DMS53 treated with DMSO at 0.1 percent for 48 hours (cell line): ENCODE results near the gene XRRA1.
A peak's percentile ranks its signal among the peaks of the same experiment; 100 is the strongest.
"Not testable (repeated sequence)": the region's sequence is repeated elsewhere in the genome, so short reads cannot be mapped to it uniquely, and the experiment has no call there.

Experiments
- DNase-seq: peaks from one replicate; lab custom pipeline; 2025; ENCODE audit not compliant: unreplicated experiment; lab: John Stamatoyannopoulos, UW

XRRA1 gene, protein sequence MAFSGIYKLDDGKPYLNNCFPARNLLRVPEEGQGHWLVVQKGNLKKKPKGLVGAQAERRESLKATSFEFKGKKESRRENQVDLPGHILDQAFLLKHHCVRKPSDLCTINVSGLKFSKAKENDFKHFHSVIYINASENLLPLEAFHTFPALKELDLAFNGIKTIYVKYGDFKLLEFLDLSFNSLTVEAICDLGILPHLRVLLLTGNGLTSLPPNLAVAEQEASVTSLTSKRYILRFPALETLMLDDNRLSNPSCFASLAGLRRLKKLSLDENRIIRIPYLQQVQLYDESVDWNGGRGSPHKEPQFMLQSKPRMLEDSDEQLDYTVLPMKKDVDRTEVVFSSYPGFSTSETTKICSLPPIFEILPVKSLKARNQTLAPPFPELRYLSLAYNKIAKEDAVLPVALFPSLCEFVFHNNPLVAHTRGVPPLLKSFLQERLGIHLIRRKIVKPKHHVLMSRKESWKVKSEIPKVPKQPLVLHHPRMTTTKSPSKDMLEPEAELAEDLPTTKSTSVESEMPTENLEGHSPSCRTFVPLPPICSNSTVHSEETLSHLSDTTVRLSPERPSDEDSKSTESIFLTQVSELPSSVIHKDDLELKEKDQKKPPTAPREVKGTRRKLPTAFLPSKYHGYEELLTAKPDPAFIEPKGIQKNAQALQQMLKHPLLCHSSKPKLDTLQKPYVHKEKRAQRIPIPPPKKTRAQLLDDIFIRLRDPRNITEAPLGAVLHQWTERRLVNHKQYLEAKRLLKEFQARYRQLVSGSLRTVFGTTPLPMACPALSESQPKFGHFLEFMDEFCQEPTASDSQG

DNA sequence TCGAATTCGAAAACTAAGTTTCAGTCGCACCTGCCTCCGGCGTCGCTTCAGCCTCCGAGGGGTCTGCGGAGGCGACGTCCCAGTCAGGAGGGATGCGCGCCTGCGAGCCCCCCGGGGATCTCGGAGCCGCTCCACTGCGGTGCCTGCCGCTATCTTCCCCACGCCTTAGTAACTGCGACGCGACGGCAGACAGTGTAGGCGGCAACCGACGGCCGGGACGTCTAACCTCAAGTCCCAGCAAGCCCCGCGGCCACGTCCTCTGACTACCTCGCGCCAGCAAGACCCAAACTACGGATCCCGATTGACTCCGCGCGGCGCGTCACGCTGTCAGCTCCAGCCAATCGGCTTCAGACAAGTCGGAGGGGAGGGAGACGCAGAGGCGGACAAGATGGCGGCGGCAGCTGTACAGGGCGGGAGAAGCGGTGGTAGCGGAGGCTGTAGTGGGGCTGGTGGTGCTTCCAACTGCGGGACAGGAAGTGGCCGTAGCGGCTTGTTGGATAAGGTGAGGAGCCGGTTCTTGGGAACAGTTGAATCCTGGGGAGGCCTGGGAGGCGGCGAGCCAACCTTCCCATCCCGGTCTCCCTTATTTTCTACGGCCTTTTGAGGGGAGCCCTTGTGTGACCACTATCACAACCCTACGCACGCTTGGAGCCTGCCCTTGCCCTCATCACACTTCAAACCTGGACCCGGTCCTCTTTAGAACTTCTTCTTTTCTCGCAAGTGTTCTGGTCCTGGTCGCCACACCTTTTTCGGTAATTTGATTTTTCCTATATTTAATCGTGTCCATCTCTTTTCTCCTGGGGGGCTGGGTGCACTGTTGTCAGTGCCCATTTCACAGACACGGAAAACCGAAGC lies at the start of gene XRRA1, which contains the start of gene SPCS2:
Gene XRRA1 (minus strand): TSS at position 194 of the 855 bp plus-strand sequence. CDS start 8,213 bp downstream, outside the sequence.
Gene SPCS2 (plus strand): TSS at position 369 of the 855 bp plus-strand sequence. CDS start 20 bp downstream, at position 389.
- DNase-seq, result peak; percentile 100

DNA sequence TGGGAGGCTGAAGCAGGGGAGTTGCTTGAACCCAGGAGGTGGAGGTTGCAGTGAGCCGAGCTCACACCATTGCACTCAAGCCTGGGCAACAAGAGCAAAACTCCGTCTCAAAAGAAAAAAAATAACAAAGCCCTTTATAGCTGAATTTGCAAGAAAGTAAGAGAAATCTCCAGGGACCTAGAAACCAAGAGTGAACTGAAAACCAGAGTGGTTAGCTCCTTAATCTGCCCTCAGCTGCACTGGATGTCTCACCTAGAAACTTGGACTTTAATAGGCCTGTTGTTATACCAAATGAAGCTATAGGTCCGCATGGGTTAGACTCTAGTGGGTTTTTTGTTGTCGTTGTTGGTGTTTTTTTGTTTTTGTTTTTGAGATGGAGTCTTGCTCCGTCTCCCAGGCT lies 44.0 kb upstream of the XRRA1 start:
- no peak for DNase-seq

DNA sequence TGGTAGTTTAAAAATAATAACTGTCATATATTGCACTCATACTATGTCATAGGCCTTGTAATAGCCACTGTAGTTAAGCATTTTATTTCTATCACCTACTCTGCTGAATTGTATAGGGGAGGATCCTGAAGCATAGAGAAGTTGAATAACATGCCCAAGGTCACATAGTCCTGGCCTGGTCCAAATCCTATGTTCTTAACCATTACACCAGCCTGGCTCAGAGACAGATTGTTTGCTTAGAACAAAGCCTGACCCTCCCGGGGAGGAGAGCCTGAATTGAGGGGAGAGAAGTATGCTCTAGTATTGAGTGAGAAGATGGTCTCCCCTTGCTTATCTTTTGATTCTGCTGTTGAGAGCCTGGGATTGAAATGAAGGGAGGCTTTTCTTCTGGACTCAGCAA lies 42.0 kb upstream of the XRRA1 start:
- no peak for DNase-seq

DNA sequence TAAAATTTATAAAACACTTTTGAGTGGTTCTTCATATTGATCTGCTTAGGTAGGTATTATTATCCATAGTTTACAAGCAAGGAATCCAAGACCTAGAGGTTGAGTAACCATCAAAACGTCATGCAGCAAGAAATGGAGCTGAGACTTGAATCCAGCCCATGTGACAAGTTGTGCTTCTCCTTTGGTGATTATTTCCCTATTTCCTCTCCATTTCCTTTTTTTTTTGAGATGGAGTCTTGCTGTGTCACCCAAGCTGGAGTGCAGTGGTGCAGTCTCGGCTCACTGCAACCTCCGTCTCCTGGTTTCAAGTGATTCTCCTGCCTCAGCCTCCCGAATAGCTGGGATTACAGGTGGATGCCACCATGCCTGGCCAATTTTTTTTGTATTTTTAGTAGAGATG lies 41.3 kb upstream of the XRRA1 start:
- DNase-seq, result not testable (repeated sequence)

DNA sequence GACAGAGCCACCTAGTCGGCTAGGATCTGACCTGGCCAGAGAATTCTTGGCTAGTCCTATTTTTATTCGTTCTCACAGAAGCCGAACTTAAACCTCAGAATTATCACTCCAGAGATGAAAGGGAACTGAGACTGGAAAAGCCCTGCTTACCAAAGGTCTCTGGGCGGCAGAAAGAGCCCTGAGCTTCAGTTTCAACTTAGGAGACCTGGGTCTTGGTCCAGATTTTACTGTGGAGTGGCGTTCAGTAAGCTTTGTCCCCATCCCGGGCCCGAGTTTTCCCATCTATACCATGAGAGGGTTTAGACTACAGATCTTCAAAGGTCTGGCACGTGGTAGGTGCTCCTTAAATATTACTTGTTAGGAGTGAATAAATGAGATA lies 40.4 kb upstream of the XRRA1 start:
- DNase-seq, result no peak

DNA sequence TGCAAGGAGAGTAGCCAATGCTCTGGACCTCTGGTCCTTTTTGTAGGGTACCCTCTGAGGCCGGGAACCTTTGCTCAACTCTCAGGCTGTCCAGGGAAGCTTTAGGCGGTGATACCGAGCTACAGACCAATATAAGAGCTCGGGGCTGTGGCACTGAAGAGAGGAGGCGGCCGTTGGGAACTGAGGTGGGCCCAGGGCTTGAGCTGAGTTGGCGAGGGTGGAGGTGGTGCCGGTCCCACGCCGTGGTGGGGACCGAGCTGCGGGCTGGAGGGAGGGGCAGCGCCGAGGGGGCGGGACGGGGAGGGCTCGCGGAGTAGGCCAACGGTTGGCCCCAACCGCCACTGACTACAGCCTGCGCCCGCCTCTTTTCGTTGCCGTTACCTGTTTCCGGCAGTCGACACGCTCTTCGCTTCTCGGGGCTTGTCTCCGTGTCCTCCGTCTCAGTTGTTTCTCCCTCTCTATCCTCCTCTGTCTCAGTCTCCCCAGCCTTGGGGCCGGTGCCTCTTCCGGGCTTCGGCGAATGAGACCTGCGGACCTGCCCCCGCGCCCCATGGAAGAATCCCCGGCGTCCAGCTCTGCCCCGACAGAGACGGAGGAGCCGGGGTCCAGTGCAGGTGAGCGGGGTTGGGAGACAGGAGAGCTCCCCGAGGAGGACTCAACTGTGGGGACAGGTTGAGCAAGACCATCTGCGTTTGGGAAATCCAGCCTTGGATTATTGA lies 39.8 kb upstream of the XRRA1 start, which contains the start of gene NEU3:
Gene NEU3 (plus strand): TSS at position 393 of the 719 bp plus-strand sequence. CDS start 128 bp downstream, at position 521.
- DNase-seq, result peak; percentile 95

DNA sequence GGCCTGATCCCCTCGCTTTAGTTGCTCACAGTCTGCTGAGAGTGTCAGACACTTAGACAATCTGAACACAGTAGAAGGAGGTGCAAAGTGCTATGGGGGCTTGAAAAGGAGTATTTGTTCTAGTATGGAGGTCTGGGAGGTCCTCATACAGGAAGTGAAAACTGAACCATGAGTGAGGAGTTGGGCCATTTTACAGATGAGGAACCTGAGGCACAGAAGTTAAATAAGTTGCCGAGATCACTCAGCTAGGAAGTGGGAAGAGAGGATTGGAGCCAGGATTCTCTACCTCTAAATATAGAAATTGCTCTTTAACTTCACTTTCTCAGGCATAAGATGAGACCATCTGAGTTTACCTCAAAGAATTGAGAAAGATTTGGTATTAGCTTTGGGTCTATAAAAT lies 35.8 kb upstream of the XRRA1 start:
- DNase-seq, result no peak

DNA sequence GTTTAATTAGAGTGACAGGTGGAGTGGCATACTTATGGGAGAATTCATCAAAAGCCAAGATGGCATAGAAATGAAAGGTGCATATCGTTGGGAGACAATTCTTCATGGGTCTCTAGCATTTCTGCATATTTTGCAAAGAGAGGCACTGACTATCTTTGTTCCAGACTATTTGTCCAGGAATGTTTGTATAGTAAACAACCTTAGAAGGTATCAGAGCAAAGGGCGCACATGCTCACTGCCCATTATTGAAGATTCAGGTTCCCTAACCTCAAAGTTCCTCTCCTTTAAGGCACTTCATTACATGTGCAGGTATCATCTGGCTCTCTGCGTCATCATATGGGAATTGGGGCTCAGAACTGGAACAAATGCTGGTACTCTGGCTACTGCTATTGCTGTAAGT lies 35.2 kb upstream of the XRRA1 start:
- DNase-seq, result no peak

DNA sequence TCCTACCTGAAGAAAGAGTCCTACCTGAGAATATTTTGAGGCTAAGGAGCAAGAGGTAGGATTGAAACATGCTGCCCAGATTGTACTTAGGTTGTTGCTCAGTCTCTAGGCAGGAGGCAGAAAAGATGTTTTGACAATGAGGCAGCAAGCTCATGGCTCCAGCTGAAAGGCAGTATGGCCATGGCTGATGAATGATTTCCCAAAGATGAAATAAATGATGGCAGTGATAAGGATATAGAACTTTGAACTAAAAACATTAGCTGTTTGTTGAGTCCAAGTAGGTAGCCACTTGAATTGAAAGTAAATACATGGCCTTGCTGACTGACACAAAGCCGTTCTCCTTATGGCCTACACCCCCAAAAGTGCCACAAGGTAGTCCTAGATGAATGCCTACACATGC lies 33.0 kb upstream of the XRRA1 start:
- no peak for DNase-seq

DNA sequence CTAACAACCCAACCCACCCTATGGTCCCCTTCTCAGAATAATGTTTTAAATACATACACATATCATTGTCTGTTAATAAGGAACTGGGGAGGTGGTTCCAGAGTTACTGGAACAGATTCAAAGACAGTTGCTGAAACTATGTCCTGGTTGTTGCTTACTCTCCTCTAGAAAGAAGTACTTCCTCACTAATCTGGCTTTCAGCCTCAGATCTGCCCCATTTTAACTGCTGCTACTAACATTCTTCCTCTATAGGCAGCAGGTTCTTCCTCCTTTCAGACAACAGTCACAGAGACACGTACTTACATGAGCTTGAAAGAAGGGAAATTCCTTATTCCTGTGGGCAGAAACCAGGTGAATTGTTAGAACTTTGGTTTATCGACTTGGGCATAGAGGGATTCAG lies 31.7 kb upstream of the XRRA1 start:
- no peak for DNase-seq

DNA sequence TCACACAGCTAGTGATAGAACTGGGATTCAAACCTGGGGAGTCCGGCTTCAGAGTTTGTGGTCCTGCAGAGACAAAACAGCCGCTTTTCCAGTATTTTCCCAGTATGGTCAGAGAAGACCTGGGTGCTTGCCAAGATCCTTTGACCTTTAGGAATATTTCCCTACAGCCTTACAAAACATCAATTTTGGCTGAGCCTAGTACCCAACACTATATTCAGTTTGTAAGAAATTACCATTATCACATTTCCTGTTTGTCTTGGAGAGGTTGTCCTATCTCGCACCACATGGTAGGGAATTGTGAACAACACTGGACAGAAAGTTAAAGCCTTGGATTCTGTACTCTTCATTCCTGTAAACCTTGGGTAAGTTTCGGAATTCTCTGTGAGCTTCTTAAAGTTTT lies 29.1 kb upstream of the XRRA1 start:
- no peak for DNase-seq

DNA sequence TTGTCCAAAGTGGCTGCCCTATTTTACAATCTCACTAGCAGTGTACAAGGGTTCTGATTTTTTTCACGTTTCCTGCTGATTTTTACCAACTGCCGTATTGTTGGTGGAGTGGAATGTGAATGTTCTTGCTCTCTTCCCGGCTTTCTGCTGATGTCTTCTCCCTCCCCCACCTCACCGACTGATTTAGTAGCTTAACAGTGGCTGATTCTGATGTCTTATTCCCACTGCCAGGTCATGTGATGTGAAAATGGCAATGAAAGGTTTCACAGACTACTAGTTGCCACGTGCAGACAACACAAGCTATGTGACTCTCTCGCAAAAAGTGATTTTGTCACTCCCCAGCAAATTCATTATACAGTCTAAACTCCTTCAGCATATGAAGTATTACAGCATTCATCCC lies 22.5 kb upstream of the XRRA1 start:
- no peak for DNase-seq

DNA sequence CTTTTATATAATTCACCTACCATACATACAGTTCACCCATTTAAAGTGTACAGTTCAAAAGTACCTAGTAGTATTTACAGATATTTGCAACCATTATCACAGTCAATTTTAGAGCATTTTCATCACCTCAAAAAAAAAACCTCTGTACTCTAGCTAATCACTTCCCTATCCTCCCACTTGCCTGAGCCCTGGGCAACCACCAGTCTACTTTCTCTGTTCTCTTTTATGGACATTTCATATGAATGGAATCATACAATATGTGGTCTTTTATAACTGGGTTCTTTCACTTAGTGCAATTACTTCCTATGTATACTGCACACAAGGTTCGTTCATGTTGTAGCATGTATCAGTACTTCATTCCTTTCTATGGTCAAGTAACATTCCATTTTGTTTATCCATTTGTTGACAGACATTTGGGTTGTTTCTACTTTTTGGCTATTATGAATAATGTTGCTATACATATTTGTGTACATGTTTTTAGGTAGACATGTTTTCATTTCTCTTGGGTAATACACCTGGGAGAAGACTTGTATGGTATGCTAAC lies 22.0 kb upstream of the XRRA1 start:
- DNase-seq, result no peak

DNA sequence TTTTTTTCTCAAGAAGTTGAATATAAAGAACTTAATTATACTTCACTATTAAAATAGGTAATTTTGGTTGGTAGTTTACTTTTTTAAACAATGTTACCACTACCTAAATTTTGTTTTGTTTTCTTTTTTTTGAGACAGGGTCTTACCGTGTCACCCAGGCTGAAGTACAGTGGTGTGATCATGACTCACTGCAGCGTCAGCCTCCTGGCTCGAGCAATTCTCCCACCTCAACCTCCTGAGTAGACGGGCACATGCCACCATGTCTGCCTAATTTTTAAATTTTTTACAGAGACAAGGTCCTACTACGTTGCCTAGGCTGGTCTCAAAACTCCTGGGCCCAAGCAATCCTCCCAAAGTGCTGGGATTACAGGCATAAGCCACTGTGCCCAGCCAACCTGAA lies 17.8 kb upstream of the XRRA1 start:
- no peak for DNase-seq

DNA sequence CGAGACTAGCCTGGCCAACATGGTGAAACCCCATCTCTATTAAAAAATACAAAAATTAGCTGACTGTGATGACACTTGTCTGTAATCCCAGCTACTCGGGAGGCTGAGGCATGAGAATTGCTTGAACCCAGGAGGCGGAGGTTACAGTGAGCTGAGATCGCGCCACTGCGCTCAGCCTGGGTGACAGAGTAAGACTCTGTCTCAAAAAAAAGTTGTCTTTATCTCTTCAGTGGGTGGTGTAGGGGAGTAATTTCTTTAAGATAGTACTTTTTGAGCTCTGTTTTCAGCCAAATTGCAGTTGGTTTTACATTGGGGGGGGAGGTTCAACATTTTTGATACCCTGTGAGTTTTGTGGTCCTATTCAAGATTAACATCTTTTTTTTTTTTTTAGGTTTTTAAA lies 11.2 kb upstream of the XRRA1 start:
- not testable (repeated sequence) for DNase-seq

DNA sequence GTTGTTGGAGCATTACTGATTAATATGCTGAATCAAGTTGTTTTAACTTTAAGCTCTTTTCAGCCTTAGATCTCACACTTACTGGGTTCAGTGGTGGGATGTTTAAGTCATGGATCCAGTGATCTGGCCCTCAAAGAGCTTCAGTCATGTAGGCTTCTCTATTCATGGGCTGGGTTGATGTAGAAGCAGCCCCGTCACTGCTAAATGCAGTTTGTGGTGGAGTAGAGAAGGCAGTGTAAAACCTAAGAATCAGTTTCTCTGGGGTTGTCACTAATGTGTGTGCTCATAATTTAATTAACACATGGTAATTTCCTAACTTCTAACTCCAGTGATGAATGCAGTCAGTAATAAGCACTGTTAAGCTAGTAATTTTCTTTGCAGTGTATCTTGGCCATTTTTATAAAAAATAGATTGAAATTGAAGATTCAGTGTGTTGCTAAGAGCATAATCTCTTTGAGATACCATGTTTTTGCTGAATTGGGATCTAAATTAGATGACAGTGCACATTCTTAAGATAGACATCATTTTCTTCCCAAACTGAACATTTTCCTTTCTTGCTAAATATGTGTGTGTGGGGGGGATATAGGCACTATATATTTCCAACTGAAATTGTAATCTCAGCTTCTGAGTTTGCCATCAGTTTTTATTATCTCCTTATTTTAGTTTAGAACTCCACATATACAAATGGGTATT lies 9.2 kb upstream of the XRRA1 start:
- DNase-seq, result no peak

DNA sequence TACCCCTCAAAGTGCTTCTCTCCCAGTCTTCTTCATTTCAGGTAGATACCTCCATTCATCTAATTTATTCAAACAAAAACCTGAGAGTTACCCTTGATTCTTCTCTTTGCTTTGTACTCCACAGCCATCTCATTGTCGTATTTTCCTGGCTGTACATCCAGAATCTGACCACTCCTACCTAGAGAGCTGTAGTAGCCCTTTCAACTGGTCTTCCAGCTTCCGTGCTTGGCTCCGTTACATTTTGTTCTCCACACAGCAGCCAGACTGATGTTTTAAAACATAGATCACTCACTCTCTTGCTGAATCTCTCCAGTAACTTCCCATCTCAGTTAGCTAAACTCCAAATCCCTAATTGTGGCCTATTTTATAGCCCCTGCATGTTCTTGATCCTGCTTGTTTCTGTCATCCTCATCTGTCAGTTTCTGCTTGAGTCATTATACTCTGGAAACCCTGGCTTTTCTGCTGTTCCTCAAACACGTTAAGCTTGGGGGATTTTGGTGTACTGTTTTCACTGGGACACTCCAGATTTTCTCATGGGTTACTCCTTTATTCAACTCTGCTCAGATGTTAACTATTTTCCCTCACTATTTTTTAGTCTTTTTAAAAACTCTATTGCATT lies 7.6 kb upstream of the XRRA1 start:
- no peak for DNase-seq

DNA sequence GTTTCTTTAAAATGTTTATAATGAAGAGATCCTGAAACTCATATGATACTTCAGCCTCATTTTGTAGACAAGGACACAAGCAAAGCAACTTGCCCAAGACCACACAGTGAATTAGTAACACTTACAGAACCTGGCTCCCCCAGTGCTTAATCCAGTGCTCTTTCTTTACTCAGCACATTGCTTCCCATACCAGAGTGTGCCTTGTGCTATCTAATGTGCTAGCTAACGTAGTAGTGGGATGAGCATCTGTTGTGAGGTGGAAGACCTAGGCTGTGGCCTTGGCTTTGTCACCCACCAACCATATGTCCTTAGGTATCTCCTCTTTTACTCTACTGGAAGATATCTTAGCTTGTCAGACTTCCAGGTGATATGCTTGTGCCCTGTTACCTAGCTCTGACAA lies 5.3 kb upstream of the XRRA1 start:
- DNase-seq, result no peak

DNA sequence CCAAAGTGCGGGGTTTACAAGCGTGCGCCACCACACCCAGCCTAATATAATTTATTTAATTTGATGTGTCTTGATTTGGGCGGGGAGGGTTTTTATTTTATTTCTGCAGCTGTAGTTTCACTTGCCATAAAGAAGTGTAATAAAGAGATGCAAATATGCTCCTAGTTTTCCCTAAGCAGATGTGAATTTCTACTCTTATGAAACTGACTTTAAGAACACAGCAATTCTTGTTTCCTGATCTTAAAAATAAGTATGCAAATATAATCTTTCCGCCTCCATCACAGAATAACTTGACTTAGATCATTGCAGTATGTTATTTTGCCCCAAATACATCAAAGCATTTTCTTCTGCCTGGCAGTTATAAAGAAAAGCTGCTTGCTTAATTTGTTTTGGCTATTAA lies 4.6 kb upstream of the XRRA1 start:
- no peak for DNase-seq
